Measurements from ENCODE around the gene MTAP. TPM values are rescaled to one million over a fixed set of nuclear protein-coding genes. Genes with fewer than 3 reads are reported as not detected.
A peak's percentile ranks its signal among the peaks of the same experiment; 100 is the strongest.

The MTAP gene
- total RNA-seq, 1 donor from 2014 or later, result 56.1 TPM

- H3K9me3 Mint-ChIP-seq (ENCODE audit: unreplicated experiment), result peaks cover 29% of the 10 kb centered on the region
- TF ChIP-seq, protein P1, sequence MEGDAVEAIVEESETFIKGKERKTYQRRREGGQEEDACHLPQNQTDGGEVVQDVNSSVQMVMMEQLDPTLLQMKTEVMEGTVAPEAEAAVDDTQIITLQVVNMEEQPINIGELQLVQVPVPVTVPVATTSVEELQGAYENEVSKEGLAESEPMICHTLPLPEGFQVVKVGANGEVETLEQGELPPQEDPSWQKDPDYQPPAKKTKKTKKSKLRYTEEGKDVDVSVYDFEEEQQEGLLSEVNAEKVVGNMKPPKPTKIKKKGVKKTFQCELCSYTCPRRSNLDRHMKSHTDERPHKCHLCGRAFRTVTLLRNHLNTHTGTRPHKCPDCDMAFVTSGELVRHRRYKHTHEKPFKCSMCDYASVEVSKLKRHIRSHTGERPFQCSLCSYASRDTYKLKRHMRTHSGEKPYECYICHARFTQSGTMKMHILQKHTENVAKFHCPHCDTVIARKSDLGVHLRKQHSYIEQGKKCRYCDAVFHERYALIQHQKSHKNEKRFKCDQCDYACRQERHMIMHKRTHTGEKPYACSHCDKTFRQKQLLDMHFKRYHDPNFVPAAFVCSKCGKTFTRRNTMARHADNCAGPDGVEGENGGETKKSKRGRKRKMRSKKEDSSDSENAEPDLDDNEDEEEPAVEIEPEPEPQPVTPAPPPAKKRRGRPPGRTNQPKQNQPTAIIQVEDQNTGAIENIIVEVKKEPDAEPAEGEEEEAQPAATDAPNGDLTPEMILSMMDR (IDR thresholded peaks at IDR 0.05; ENCODE audit: insufficient read depth, low read depth, low read length), result no peak
- TF ChIP-seq EZH2 (IDR thresholded peaks at IDR 0.05; ENCODE audit: insufficient read depth, low read length), result no peak
- H3K4me3 ChIP-seq (ENCODE audit: insufficient read depth, low read depth, low read length), result no peak overlapping the region
- peaks cover 25% of the 10 kb centered on the region for H3K36me3 Mint-ChIP-seq (ENCODE audit: low read depth, unreplicated experiment)
- DNase-seq (ENCODE audit: low read depth), result no peak
- peaks cover 8% of the 10 kb centered on the region for H3K9me3 ChIP-seq (ENCODE audit: insufficient read depth, low read depth, low read length)
- H3K36me3 ChIP-seq (ENCODE audit: insufficient read depth, low read length), result peaks cover 11% of the 10 kb centered on the region
- peak overlapping the region; percentile 51 for H3K27ac Mint-ChIP-seq (ENCODE audit: unreplicated experiment)
- H4K20me1 ChIP-seq (ENCODE audit: insufficient read depth, low read length), result peaks cover 78% of the 10 kb centered on the region
- peak overlapping the region; percentile 49 for H3K4me2 ChIP-seq (ENCODE audit: low read length)
- peaks cover 72% of the 10 kb centered on the region for H3K27me3 ChIP-seq (ENCODE audit: insufficient read depth, low read length)
- H3K4me1 ChIP-seq (ENCODE audit: insufficient read depth, low read length), result peaks cover 10% of the 10 kb centered on the region
- no peak for FAIRE-seq
- peak overlapping the region; percentile 4 for H3K9ac ChIP-seq (ENCODE audit: low read length)
- H3K27me3 Mint-ChIP-seq (ENCODE audit: low read depth, unreplicated experiment), result peaks cover 81% of the 10 kb centered on the region
- H2AFZ ChIP-seq (ENCODE audit: low read depth, low read length), result no peak overlapping the region
- H3K4me3 Mint-ChIP-seq (ENCODE audit: unreplicated experiment), result peak overlapping the region; percentile 72
- no peaks in the 10 kb centered on the region for H3K79me2 ChIP-seq (ENCODE audit: insufficient read depth, low read length)
- no peak overlapping the region for H3K27ac ChIP-seq (ENCODE audit: low read depth, low read length)
- peaks cover 4% of the 10 kb centered on the region for H3K4me1 Mint-ChIP-seq (ENCODE audit: low read depth, unreplicated experiment)
These were observed 169.9 kb downstream of the MTAP start for GRCh38 chr9:21972361-21972760.

- peak; percentile 50 for TF ChIP-seq EZH2 (IDR thresholded peaks at IDR 0.05; ENCODE audit: insufficient read depth, low read length)
- TF ChIP-seq, protein P1 (IDR thresholded peaks at IDR 0.05; ENCODE audit: insufficient read depth, low read depth, low read length), result no peak
- DNase-seq (ENCODE audit: low read depth) (no peak), FAIRE-seq (no peak)
- Histone ChIP-seq H3K79me2 (ENCODE audit: insufficient read depth, low read length) (no peaks in the 10 kb centered on the region), H3K9ac (ENCODE audit: low read length) (peak overlapping the region; percentile 77), H3K27me3 (ENCODE audit: insufficient read depth, low read length) (peaks cover 66% of the 10 kb centered on the region), H2AFZ (ENCODE audit: low read depth, low read length) (peak overlapping the region; percentile 54), H3K4me2 (ENCODE audit: low read length) (peak overlapping the region; percentile 95), H3K36me3 (ENCODE audit: insufficient read depth, low read length) (peaks cover 8% of the 10 kb centered on the region), H3K9me3 (ENCODE audit: insufficient read depth, low read depth, low read length) (peaks cover 5% of the 10 kb centered on the region), H3K4me3 (ENCODE audit: insufficient read depth, low read depth, low read length) (peak overlapping the region; percentile 75), H3K4me1 (ENCODE audit: insufficient read depth, low read length) (peaks cover 4% of the 10 kb centered on the region), H4K20me1 (ENCODE audit: insufficient read depth, low read length) (peaks cover 81% of the 10 kb centered on the region), H3K27ac (ENCODE audit: low read depth, low read length) (peak overlapping the region; percentile 7)
- Mint-ChIP-seq H3K27ac (ENCODE audit: unreplicated experiment) (peak overlapping the region; percentile 93), H3K27me3 (ENCODE audit: low read depth, unreplicated experiment) (peaks cover 79% of the 10 kb centered on the region), H3K9me3 (ENCODE audit: unreplicated experiment) (peaks cover 23% of the 10 kb centered on the region), H3K4me3 (ENCODE audit: unreplicated experiment) (peak overlapping the region; percentile 96), H3K4me1 (ENCODE audit: low read depth, unreplicated experiment) (peaks cover 3% of the 10 kb centered on the region), H3K36me3 (ENCODE audit: low read depth, unreplicated experiment) (peaks cover 19% of the 10 kb centered on the region)
These were observed 171.9 kb downstream of the MTAP start for GRCh38 chr9:21974343-21974721.

DNA sequence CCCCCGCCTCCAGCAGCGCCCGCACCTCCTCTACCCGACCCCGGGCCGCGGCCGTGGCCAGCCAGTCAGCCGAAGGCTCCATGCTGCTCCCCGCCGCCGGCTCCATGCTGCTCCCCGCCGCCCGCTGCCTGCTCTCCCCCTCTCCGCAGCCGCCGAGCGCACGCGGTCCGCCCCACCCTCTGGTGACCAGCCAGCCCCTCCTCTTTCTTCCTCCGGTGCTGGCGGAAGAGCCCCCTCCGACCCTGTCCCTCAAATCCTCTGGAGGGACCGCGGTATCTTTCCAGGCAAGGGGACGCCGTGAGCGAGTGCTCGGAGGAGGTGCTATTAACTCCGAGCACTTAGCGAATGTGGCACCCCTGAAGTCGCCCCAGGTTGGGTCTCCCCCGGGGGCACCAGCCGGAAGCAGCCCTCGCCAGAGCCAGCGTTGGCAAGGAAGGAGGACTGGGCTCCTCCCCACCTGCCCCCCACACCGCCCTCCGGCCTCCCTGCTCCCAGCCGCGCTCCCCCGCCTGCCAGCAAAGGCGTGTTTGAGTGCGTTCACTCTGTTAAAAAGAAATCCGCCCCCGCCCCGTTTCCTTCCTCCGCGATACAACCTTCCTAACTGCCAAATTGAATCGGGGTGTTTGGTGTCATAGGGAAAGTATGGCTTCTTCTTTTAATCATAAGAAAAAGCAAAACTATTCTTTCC, 172.4 kb downstream of the MTAP start:
- peak overlapping the region; percentile 95 for H3K4me2 ChIP-seq (ENCODE audit: low read length)

More for the DNA sequence above, 172.4 kb downstream of the MTAP start:
- FAIRE-seq (no peak), DNase-seq (ENCODE audit: low read depth) (peak; percentile 56)
- Mint-ChIP-seq H3K36me3 (ENCODE audit: low read depth, unreplicated experiment) (peaks cover 15% of the 10 kb centered on the region), H3K4me3 (ENCODE audit: unreplicated experiment) (peak overlapping the region; percentile 96), H3K27me3 (ENCODE audit: low read depth, unreplicated experiment) (peaks cover 79% of the 10 kb centered on the region), H3K9me3 (ENCODE audit: unreplicated experiment) (peaks cover 20% of the 10 kb centered on the region), H3K4me1 (ENCODE audit: low read depth, unreplicated experiment) (peaks cover 3% of the 10 kb centered on the region), H3K27ac (ENCODE audit: unreplicated experiment) (peak overlapping the region; percentile 93)
- Histone ChIP-seq H3K4me1 (ENCODE audit: insufficient read depth, low read length) (peaks cover 4% of the 10 kb centered on the region), H3K27me3 (ENCODE audit: insufficient read depth, low read length) (peaks cover 66% of the 10 kb centered on the region), H2AFZ (ENCODE audit: low read depth, low read length) (peak overlapping the region; percentile 54), H3K9ac (ENCODE audit: low read length) (peak overlapping the region; percentile 77), H3K79me2 (ENCODE audit: insufficient read depth, low read length) (peaks cover under 1% of the 10 kb centered on the region), H3K4me3 (ENCODE audit: insufficient read depth, low read depth, low read length) (peak overlapping the region; percentile 75), H3K36me3 (ENCODE audit: insufficient read depth, low read length) (peaks cover 8% of the 10 kb centered on the region), H4K20me1 (ENCODE audit: insufficient read depth, low read length) (peaks cover 81% of the 10 kb centered on the region), H3K9me3 (ENCODE audit: insufficient read depth, low read depth, low read length) (peaks cover 4% of the 10 kb centered on the region), H3K27ac (ENCODE audit: low read depth, low read length) (peak overlapping the region; percentile 55)
- TF ChIP-seq EZH2 (IDR thresholded peaks at IDR 0.05; ENCODE audit: insufficient read depth, low read length), result peak; percentile 17
- TF ChIP-seq, protein P1 (IDR thresholded peaks at IDR 0.05; ENCODE audit: insufficient read depth, low read depth, low read length), result no peak
